A673 (cell line): ENCODE data around the gene GATA2.

Experiments
- CTCF ChIP-seq: fragments of 300-800, 200-600 bp; sonication (generic); conservative IDR thresholded peaks from 2 replicates; pipeline ENCODE4 v1.5.1; 2017; ENCODE audit warnings: low read depth, mild to moderate bottlenecking, antibody characterized with exemption, low read length, moderate library complexity, mixed read lengths
- EZH2 ChIP-seq: fragments of 200-600 bp; sonication (generic); IDR thresholded peaks from 2 replicates; pipeline ENCODE4 v1.6.1; 2017; ENCODE audit warnings: borderline replicate concordance, low read depth, mild to moderate bottlenecking, mixed read lengths, antibody characterized with exemption, low read length; ENCODE audit not compliant: poor library complexity, severe bottlenecking

DNA sequence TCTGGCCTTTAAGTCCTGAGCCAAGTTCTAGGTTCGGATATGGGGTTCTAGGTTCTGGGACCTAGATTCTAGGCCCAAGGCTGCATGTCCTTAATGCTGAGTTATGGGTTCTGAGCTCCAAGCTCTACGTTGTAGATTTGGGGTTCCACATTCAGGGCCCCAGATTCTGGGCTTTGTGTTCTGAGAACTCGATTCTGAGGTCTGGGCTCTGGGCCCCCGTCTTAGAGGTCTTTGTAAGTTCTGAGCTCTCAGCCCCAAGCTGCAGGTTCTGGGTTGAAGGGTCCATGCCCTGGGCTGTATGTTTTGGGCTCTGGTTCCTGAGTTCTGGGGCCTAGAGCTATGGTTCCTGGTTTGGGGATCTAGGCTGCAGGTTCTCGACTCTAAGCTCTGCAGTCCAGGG lies 16.3 kb downstream of the GATA2 start:
- no peak for TF ChIP-seq CTCF
- no peak for TF ChIP-seq EZH2
